ENCODE data around the gene EXOC4. TPM values are rescaled to one million over a fixed set of nuclear protein-coding genes. Genes with fewer than 3 reads are reported as not detected.

EXOC4 gene
- total and polyA plus RNA-seq, 2 donors (not counting 3 experiments of a cell fraction or from before 2014, with no cell fraction given), result 20.3 to 73.1 TPM

GRCh38 chr7:133575726-133576440, 323.0 kb downstream of the EXOC4 start:
- no peak for FAIRE-seq
- BruUV-seq (replicated peaks), result no TSS peak
- ChIA-PET POLR2A (no interaction called here), CTCF (interaction anchor here (1.7 kb wide), 1 partner anchor 14 kb away, joined by 3 read pairs; no protein-coding TSS in a partner anchor)
- Histone ChIP-seq H3K79me2 (ENCODE audit: control insufficient read depth, insufficient read depth, low read length) (no peaks in the 10 kb centered on the region), H3K9ac (replicated peaks; ENCODE audit: extremely low read depth, insufficient read depth, low read length) (no peak overlapping the region), H3K4me3 (replicated peaks in 1 of 3; ENCODE audit: insufficient read depth in 1 of 3, low read depth in 1 of 3, low read length in 3 of 3) (no peak overlapping the region), H3K4me1 (ENCODE audit: control insufficient read depth, extremely low read depth, insufficient read depth, low read length) (no peaks in the 10 kb centered on the region), H3K4me2 (ENCODE audit: insufficient read depth, low read length) (no peak overlapping the region), H3K9me1 (replicated peaks; ENCODE audit: control insufficient read depth, extremely low read depth, insufficient read depth, low read length) (no peaks in the 10 kb centered on the region), H4K20me1 (replicated peaks; ENCODE audit: control insufficient read depth, extremely low read depth, insufficient read depth, low read length) (no peaks in the 10 kb centered on the region), H3K27ac (ENCODE audit: insufficient read depth, low read depth, low read length) (no peak overlapping the region), H2AFZ (ENCODE audit: low read depth, low read length) (no peak overlapping the region), H3K9me3 (replicated peaks; ENCODE audit: control insufficient read depth, insufficient read depth, low read length) (no peaks in the 10 kb centered on the region), H3K27me3 (ENCODE audit: control insufficient read depth in 2 of 2, insufficient read depth in 2 of 2, low read length in 2 of 2) (no peaks in the 10 kb centered on the region), H3K36me3 (ENCODE audit: control insufficient read depth in 2 of 2, extremely low read depth in 1 of 2, insufficient read depth in 2 of 2, low read length in 2 of 2) (no peaks in the 10 kb centered on the region)
- TF ChIP-seq FOS (IDR thresholded peaks at IDR 0.05; ENCODE audit: borderline replicate concordance, insufficient read depth, low read length) (no peak), JUN (IDR thresholded peaks at IDR 0.05; ENCODE audit: borderline replicate concordance, insufficient read depth, insufficient read length, low read depth) (no peak), MAX (IDR thresholded peaks at IDR 0.05; ENCODE audit: insufficient read depth, insufficient read length) (no peak)
- intact Hi-C loops (cut with micrococcal nuclease), result no loop called here
- dilution Hi-C loops (cut with MboI; ENCODE audit: extremely low pct_ligation_motif_present, low sequenced_read_pairs), result no loop called here
- DNase-seq (ENCODE audit: low read depth, low spot score), result no peak

- Histone ChIP-seq H2AFZ (ENCODE audit: low read depth, low read length) (no peak overlapping the region), H3K79me2 (ENCODE audit: control insufficient read depth, insufficient read depth, low read length) (no peaks in the 10 kb centered on the region), H3K36me3 (ENCODE audit: control insufficient read depth in 2 of 2, extremely low read depth in 1 of 2, insufficient read depth in 2 of 2, low read length in 2 of 2) (no peaks in the 10 kb centered on the region), H3K27ac (ENCODE audit: insufficient read depth, low read depth, low read length) (no peak overlapping the region), H3K9ac (replicated peaks; ENCODE audit: extremely low read depth, insufficient read depth, low read length) (no peak overlapping the region), H3K4me1 (ENCODE audit: control insufficient read depth, extremely low read depth, insufficient read depth, low read length) (no peaks in the 10 kb centered on the region), H3K9me1 (replicated peaks; ENCODE audit: control insufficient read depth, extremely low read depth, insufficient read depth, low read length) (no peaks in the 10 kb centered on the region), H3K27me3 (ENCODE audit: control insufficient read depth in 2 of 2, insufficient read depth in 2 of 2, low read length in 2 of 2) (no peaks in the 10 kb centered on the region), H3K4me2 (ENCODE audit: insufficient read depth, low read length) (no peak overlapping the region), H3K4me3 (replicated peaks in 1 of 3; ENCODE audit: insufficient read depth in 1 of 3, low read depth in 1 of 3, low read length in 3 of 3) (no peak overlapping the region), H3K9me3 (replicated peaks; ENCODE audit: control insufficient read depth, insufficient read depth, low read length) (no peaks in the 10 kb centered on the region), H4K20me1 (replicated peaks; ENCODE audit: control insufficient read depth, extremely low read depth, insufficient read depth, low read length) (no peaks in the 10 kb centered on the region)
- dilution Hi-C loops (cut with MboI; ENCODE audit: extremely low pct_ligation_motif_present, low sequenced_read_pairs) (no loop called here), intact Hi-C loops (cut with micrococcal nuclease) (no loop called here)
- no TSS peak for BruUV-seq (replicated peaks)
- DNase-seq (ENCODE audit: low read depth, low spot score) (no peak), FAIRE-seq (no peak)
- POLR2A ChIA-PET, result no interaction called here
- CTCF ChIA-PET, result interaction anchor here (1.0 kb wide), 1 partner anchor 12 kb away, joined by 4 read pairs; no protein-coding TSS in a partner anchor
- TF ChIP-seq JUN (IDR thresholded peaks at IDR 0.05; ENCODE audit: borderline replicate concordance, insufficient read depth, insufficient read length, low read depth), result no peak
- TF ChIP-seq FOS (IDR thresholded peaks at IDR 0.05; ENCODE audit: borderline replicate concordance, insufficient read depth, low read length), result no peak
- TF ChIP-seq MYC (IDR thresholded peaks at IDR 0.05; ENCODE audit: low read depth, low read length), result no peak
- TF ChIP-seq GATA2 (IDR thresholded peaks at IDR 0.05; ENCODE audit: insufficient read depth, insufficient read length, low read depth, low read length), result no peak
- no peak for TF ChIP-seq MAX (IDR thresholded peaks at IDR 0.05; ENCODE audit: insufficient read depth, insufficient read length)
- TF ChIP-seq CTCF (IDR thresholded peaks at IDR 0.05; ENCODE audit: extremely low read depth in 1 of 2, insufficient read depth in 1 of 2, low read depth in 1 of 2, low read length in 2 of 2), result no peak
- no peak for TF ChIP-seq POLR2AphosphoS5 (IDR thresholded peaks at IDR 0.05; ENCODE audit: insufficient read depth, low read depth, low read length)
- TF ChIP-seq POLR2A (IDR thresholded peaks at IDR 0.05; ENCODE audit: low read depth, low read length), result no peak
- TF ChIP-seq EZH2 (IDR thresholded peaks at IDR 0.05; ENCODE audit: borderline replicate concordance, low read depth, low read length, severe bottlenecking), result no peak
Observed at GRCh38 chr7:133576612-133577168, 323.8 kb downstream of the EXOC4 start.
